ENCODE measurements around the gene GRB10.

DNA sequence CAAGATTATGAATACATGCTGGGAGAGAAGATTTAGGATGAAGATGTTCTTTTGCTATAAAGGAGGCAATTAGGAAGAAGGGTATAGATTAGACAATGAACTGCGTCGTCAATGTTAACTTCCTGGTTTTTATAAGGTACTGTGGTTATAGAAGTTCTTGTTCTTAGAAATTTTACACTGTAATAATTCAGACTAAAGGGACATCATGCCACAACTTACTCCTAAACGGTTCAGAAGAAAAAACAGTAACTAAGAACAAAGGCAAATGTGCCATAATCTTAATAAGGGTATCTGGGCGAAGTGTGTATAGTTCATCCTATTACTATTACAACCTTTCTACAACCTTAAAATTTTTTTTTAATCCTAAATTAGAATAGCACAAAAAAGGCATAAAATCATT, 186.2 kb downstream of the GRB10 start:
- TF ChIP-seq, protein P1, sequence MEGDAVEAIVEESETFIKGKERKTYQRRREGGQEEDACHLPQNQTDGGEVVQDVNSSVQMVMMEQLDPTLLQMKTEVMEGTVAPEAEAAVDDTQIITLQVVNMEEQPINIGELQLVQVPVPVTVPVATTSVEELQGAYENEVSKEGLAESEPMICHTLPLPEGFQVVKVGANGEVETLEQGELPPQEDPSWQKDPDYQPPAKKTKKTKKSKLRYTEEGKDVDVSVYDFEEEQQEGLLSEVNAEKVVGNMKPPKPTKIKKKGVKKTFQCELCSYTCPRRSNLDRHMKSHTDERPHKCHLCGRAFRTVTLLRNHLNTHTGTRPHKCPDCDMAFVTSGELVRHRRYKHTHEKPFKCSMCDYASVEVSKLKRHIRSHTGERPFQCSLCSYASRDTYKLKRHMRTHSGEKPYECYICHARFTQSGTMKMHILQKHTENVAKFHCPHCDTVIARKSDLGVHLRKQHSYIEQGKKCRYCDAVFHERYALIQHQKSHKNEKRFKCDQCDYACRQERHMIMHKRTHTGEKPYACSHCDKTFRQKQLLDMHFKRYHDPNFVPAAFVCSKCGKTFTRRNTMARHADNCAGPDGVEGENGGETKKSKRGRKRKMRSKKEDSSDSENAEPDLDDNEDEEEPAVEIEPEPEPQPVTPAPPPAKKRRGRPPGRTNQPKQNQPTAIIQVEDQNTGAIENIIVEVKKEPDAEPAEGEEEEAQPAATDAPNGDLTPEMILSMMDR (IDR thresholded peaks at IDR 0.05; ENCODE audit: low read depth, low read length, missing input control), result no peak
- no peak for TF ChIP-seq GABPA (IDR thresholded peaks at IDR 0.05 in 1 of 2, conservative IDR thresholded peaks at IDR 0.05 in 1 of 2)
- TF ChIP-seq JUND (IDR thresholded peaks at IDR 0.05), result no peak
- TF ChIP-seq, protein P2, sequence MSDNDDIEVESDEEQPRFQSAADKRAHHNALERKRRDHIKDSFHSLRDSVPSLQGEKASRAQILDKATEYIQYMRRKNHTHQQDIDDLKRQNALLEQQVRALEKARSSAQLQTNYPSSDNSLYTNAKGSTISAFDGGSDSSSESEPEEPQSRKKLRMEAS (IDR thresholded peaks at IDR 0.05), result no peak
- TF ChIP-seq FOXA1 (IDR thresholded peaks at IDR 0.05), result no peak
- TF ChIP-seq YY1 (IDR thresholded peaks at IDR 0.05), result no peak
- TF ChIP-seq RAD21 (IDR thresholded peaks at IDR 0.05), result no peak
- no peak for TF ChIP-seq SP1 (IDR thresholded peaks at IDR 0.05)
- TF ChIP-seq TAF1 (conservative IDR thresholded peaks at IDR 0.05), result no peak
- TF ChIP-seq, protein P3, sequence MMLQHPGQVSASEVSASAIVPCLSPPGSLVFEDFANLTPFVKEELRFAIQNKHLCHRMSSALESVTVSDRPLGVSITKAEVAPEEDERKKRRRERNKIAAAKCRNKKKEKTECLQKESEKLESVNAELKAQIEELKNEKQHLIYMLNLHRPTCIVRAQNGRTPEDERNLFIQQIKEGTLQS (IDR thresholded peaks at IDR 0.05), result no peak
